HL-60 (cell line): Measurements from ENCODE around the gene KLK8.

ENCODE experiments used
- DNase-seq, 2 experiments: peaks; one replicate each; pipeline ENCODE4 v3.0.0-alpha.2; 2010 to 2020; ENCODE audit warnings: low read depth in 1 of 2, low spot score in 1 of 2
- H3K27ac ChIP-seq: fragments of 250-450 bp; sonication (Bioruptor Pico); replicated peaks from 2 replicates; pipeline ENCODE4 v1.5.1; 2020; ENCODE audit warnings: mild to moderate bottlenecking, moderate library complexity
- H3K27me3 ChIP-seq: fragments of 250-450 bp; sonication (Bioruptor Pico); 2 replicates; pipeline ENCODE4 v1.5.1; 2021; ENCODE audit warnings: mild to moderate bottlenecking, moderate library complexity; ENCODE audit not compliant: insufficient read depth, poor library complexity, severe bottlenecking
- H3K4me3 ChIP-seq: replicated peaks from 2 replicates; pipeline ENCODE4 v1.5.1; 2011; ENCODE audit warnings: mild to moderate bottlenecking, control low read depth, low read length; ENCODE audit not compliant: insufficient read depth
- CTCF ChIP-seq: IDR thresholded peaks from one replicate; pipeline ENCODE4 v1.5.1; 2011; ENCODE audit warnings: low read length, control low read depth, inconsistent platforms; ENCODE audit not compliant: insufficient read depth
- GABPA ChIP-seq: IDR thresholded peaks from 2 replicates; pipeline ENCODE4 v1.6.1; 2012; ENCODE audit warnings: low read depth
- POLR2AphosphoS5 ChIP-seq: IDR thresholded peaks from 2 replicates; pipeline ENCODE4 v1.6.1; 2012; ENCODE audit warnings: low read depth
- REST ChIP-seq: IDR thresholded peaks from 2 replicates; pipeline ENCODE4 v1.6.1; 2012; ENCODE audit warnings: low read depth; ENCODE audit not compliant: insufficient replicate concordance
- SPI1 ChIP-seq: IDR thresholded peaks from 2 replicates; pipeline ENCODE4 v1.6.1; 2012; ENCODE audit warnings: low read depth, mild to moderate bottlenecking, borderline replicate concordance

The KLK8 gene

GRCh38 chr19:51034704-51035103, 33.3 kb upstream of the KLK8 start, which contains the start of gene KLK12:
TSS of gene KLK12 (minus strand) at chr19:51035002. CDS start at chr19:51034621, 381 bp downstream.
- no peak for DNase-seq
- TF ChIP-seq SPI1 (no peak), REST (no peak), GABPA (no peak), POLR2AphosphoS5 (no peak), CTCF (no peak)

GRCh38 chr19:51031880-51032225, 30.4 kb upstream of the KLK8 start:
- no peak for DNase-seq
- Histone ChIP-seq H3K27me3 (no peaks in the 10 kb centered on the region), H3K27ac (no peak overlapping the region), H3K4me3 (no peak overlapping the region)
- no peak for TF ChIP-seq POLR2AphosphoS5
- TF ChIP-seq CTCF, result no peak
- no peak for TF ChIP-seq SPI1
- no peak for TF ChIP-seq REST
- TF ChIP-seq GABPA, result no peak

More at GRCh38 chr19:51034704-51035103, 33.3 kb upstream of the KLK8 start, which contains the start of gene KLK12:
- Histone ChIP-seq H3K4me3 (no peak within 1 kb of the TSS), H3K27ac (no peak within 1 kb of the TSS), H3K27me3 (no peaks in the 10 kb centered on the region)

DNA sequence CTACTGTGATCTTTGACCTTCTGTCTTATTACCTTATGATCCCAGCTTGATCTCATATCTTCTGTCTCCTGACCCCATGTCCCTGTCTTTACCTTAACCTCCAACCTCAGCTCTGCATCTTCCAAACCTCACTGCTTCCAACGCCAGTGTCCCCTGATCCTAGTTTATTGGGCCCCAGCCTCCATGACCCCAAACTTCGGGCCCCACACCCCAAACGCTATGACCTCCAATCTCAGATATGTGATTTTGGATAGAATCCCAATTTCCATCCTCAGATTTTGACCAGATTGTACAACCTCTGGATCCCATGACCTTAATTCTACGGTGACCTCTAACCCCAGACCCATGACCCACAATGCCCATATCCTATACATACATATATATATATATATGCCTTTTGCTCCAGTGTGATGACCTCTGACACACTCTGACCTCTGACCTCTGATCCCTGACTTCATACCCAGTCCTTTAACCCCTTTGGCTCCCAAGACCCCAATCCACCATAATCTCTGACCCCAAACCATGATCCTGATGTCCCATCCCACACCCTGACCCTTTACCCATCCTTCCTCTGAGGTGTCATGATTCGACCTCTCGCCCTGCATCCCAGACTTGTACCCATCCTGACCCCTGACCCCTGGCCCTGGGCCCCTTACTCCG, 29.9 kb upstream of the KLK8 start:
- Histone ChIP-seq H3K27ac (no peak overlapping the region), H3K27me3 (no peaks in the 10 kb centered on the region), H3K4me3 (no peak overlapping the region)
- TF ChIP-seq POLR2AphosphoS5, result no peak
- DNase-seq, result no peak

DNA sequence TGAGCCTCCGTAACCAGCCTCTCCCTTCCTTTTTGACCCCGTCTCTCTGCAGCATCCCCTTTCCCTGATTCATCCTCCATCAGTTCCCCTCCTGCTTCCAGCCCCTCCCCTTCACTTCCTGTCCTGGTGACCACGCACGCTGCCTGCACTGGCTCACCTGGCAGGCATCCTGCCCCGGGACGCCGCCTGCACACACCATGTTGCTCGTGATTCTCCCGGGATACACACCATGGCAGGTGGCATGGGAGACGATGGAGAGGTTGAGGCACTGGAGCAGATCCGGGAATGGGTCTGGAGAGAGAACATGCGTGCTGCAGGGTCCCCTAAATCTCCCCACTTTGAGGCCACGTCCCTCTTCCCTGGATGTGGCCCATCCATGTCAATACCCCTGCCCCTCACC, 29.2 kb upstream of the KLK8 start:
- no peak for DNase-seq
- Histone ChIP-seq H3K27me3 (no peaks in the 10 kb centered on the region), H3K27ac (no peak overlapping the region), H3K4me3 (no peak overlapping the region)
- TF ChIP-seq GABPA, result no peak
- TF ChIP-seq POLR2AphosphoS5, result no peak
- TF ChIP-seq SPI1, result no peak
- TF ChIP-seq REST, result no peak
- no peak for TF ChIP-seq CTCF
